Small intestine (tissue), 7 donors: ENCODE measurements around the gene PKD1. TPM values are rescaled to one million over a fixed set of nuclear protein-coding genes. Genes with fewer than 3 reads are reported as not detected.

Experiments used
- DNase-seq, 2 donors: peaks; one replicate each; pipeline versions ENCODE4 v3.0.0 to v3.0.0-alpha.2; 2013
- FAIRE-seq: peaks from 2 replicates; lab custom pipeline; 2012; peaks lifted over from hg19 to GRCh38; lab: Jason Lieb, UNC
- H3K27ac ChIP-seq, 3 donors: one replicate each; pipeline ENCODE4 v1.5.1; 2013; ENCODE audit warnings: low read length in 2 of 3, mild to moderate bottlenecking in 2 of 3, control low read depth in 1 of 3, inconsistent platforms in 1 of 3, low read depth in 1 of 3, moderate library complexity in 1 of 3
- H3K27me3 ChIP-seq, 3 donors: one replicate each; pipeline ENCODE4 v1.6.1; 2013; ENCODE audit warnings: low read length in 3 of 3, inconsistent platforms in 1 of 3; ENCODE audit not compliant: control insufficient read depth in 3 of 3, insufficient read depth in 3 of 3
- H3K36me3 ChIP-seq, 3 donors: one replicate each; pipeline ENCODE4 v1.6.1; 2013; ENCODE audit warnings: low read length in 3 of 3, inconsistent platforms in 1 of 3, low read depth in 1 of 3, mild to moderate bottlenecking in 1 of 3, moderate library complexity in 1 of 3; ENCODE audit not compliant: control insufficient read depth in 3 of 3, insufficient read depth in 2 of 3
- H3K4me1 ChIP-seq, 3 donors: one replicate each; pipeline ENCODE4 v1.6.1; 2013; ENCODE audit warnings: low read length in 2 of 3, inconsistent platforms in 1 of 3, low read depth in 1 of 3, mild to moderate bottlenecking in 1 of 3, moderate library complexity in 1 of 3; ENCODE audit not compliant: control insufficient read depth in 3 of 3, insufficient read depth in 2 of 3
- H3K4me3 ChIP-seq, 3 donors: one replicate each; pipeline ENCODE4 v1.5.1; 2013; ENCODE audit warnings: low read length in 3 of 3, control low read depth in 1 of 3, inconsistent platforms in 1 of 3, low read depth in 1 of 3, mild to moderate bottlenecking in 1 of 3, moderate library complexity in 1 of 3
- H3K9me3 ChIP-seq, 2 donors: one replicate each; pipeline ENCODE4 v1.6.1; 2013; ENCODE audit warnings: low read depth in 1 of 2, low read length in 1 of 2; ENCODE audit not compliant: control insufficient read depth in 2 of 2, insufficient read depth in 1 of 2
- WGBS, 3 donors: extraction: QIAGEN DNeasy Blood & Tissue Kit; methylation state at CpG; one replicate each; pipeline ENCODE4 v1.1.7; 2013; 5-methylcytosine and 5-hydroxymethylcytosine counted together
- polyA plus RNA-seq, 4 donors: library from polyadenylated mRNA; stranded (reverse) in 3 of 4; unstranded in 1 of 4; fragments of 200-250 nt in 3 of 4; fragments of 120-200 nt in 1 of 4; gene quantifications; one replicate each; pipeline versions ENCODE4 v1.2.1 to v1.2.3, GENCODE V29; 2013
- donor health status: healthy with polysubstance abuse.
- donor health status: control.
- donor health status: control.
- donor health status: Bipolar disorder and iron deficiency.
- donor health status: healthy.

PKD1 gene
- polyA plus RNA-seq, 4 donors, result 10.5 to 42.2 (median 26.7) TPM

DNA sequence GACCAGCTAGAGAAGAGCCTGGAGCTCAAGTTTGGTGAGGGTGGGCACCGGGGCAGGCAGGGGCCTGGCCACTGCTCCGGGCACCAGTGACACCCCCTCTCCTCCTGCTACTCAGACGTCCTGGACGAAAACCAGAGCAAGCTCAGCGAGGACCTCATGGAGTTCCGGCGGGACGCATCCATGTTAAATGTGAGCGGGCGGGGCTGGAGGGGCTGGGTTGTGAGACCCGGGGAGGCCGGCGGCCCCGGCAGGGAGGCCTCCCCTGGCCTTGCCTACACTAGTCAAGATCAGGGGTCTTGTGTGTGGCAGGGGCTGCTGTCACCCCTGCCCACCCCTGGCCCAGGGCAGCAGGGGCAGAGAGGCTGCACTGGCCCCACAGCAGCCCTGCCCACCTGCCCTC is 37.7 kb upstream of the PKD1 start:
- FAIRE-seq (no peak), DNase-seq (no peak)
- Histone ChIP-seq H3K27me3 (no peaks in the 10 kb centered on the region), H3K27ac (no peak overlapping the region), H3K4me1 (peaks cover 0 to 6% (median 0%) of the 10 kb centered on the region in 3 donors), H3K9me3 (no peaks in the 10 kb centered on the region), H3K4me3 (no peak overlapping the region), H3K36me3 (peaks cover 11 to 93% (median 21%) of the 10 kb centered on the region in 3 donors)
- 93 to 95% (median 95%) methylated on average over 8 to 14 of the region's 14 CpGs for WGBS, 3 donors

DNA sequence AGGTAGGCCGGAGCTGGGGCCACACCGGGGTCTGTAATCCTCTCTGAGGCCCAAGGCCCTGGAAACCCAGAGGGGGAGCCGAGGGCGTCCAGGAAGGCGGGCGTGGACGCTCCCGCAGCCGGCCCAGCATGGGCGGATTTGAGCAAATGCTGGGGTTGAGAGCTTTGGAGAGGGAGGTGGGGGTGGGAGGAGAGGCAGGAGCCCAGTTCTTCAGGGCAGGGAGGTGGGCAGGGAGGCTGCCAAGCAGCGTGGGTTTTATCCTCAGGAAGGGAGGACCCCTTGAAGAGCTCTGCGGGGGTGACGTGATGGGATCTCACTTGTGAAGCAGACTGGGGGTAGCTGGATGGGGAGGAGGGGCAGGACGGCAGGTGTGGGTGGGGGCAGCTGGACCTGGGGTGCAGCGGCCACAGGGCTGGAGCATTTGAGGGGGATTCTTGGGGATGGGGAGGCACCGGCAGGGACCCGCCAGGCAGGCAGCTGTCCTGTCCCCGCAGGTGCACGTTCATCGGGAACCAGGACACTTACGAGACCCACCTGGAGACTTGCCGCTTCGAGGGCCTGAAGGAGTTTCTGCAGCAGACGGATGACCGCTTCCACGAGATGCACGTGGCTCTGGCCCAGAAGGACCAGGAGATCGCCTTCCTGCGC is 37.1 kb upstream of the PKD1 start:
- H3K4me1 ChIP-seq, result peaks cover 0 to 6% (median 4%) of the 10 kb centered on the region in 3 donors
- 92 to 94% (median 93%) methylated on average over 29 of the region's 29 CpGs for WGBS, 3 donors
- H3K36me3 ChIP-seq, result peaks cover 9 to 96% (median 21%) of the 10 kb centered on the region in 3 donors
- no peak for FAIRE-seq
- no peak overlapping the region for H3K27ac ChIP-seq
- DNase-seq, result no peak
- H3K9me3 ChIP-seq, result no peaks in the 10 kb centered on the region
- no peaks in the 10 kb centered on the region for H3K27me3 ChIP-seq
- H3K4me3 ChIP-seq, result no peak overlapping the region

DNA sequence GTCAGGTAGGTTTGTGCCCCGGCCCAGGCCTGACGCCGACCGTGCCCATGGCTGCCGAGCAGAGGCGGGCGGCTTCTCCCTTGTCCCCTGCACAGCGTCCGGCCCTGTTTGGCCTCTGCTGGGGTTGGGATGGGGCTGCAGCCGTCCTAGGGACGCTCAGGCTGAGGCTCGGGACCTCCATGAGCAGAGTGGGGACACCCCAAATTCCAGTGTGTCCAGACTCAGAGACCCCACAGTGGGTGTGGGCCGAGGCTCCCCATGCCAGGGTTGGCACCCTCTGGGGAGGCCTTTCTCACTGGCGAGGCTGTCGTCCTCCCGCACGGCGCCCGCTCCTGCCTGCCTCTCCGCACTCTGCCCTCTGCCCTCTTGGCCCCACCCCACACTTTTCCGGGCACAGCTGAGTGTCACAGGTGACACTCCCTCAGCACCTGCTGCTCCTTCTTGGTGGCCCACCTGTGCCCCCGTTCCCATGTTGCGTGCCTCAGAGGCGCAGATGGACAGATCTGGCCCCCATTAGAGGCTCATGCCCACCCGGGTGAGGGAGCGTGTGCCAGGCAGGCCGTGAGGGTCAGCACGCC is 36.0 kb upstream of the PKD1 start:
- H3K9me3 ChIP-seq, result no peaks in the 10 kb centered on the region
- FAIRE-seq (no peak), DNase-seq (peak in 1 of 2 donors; percentile 76)
- H3K4me1 ChIP-seq, result peaks cover 0 to 15% (median 6%) of the 10 kb centered on the region in 3 donors
- H3K27me3 ChIP-seq, result no peaks in the 10 kb centered on the region
- H3K36me3 ChIP-seq, result peaks cover 9 to 97% (median 19%) of the 10 kb centered on the region in 3 donors
- H3K27ac ChIP-seq, result no peak overlapping the region
- no peak overlapping the region for H3K4me3 ChIP-seq
- WGBS, 3 donors, result 63 to 85% (median 73%) methylated on average over 25 to 28 of the region's 28 CpGs

DNA sequence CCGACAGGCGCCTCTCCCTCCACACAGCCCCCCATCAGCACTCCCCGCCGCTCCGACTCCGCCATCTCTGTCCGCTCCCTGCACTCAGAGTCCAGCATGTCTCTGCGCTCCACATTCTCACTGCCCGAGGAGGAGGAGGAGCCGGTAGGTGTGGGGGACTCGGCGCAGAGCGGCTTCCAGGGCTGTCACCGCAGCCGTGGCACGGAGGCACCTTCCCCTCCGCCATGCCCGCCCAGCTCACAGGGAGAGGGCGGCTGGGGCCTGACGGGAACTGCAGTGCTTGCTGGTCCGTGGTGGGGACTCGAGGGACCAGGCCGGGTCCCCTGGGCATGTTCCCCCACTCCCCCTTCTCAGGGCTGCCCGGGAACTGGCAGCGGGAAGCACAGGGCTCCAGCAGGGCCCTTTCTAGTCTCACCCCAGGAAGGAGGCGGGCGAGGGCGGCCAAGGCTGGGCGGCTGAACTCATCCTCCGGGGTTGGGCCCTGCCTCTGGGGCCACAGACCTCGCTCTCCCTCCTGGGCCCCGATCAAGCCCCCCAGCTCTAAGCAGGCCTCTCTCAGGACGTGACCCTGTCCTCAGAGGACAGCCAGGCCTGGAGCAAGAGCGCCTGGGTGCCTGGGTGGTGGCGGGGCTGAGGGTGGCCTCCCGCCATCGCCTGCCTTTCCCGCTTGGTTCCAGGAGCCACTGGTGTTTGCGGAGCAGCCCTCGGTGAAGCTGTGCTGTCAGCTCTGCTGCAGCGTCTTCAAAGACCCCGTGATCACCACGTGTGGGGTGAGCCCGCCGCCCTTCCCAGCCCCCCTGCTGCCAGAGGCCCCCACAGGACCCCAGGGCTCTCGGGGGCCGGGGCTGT is 35.1 kb upstream of the PKD1 start:
- Histone ChIP-seq H3K4me1 (peaks cover 0 to 24% (median 7%) of the 10 kb centered on the region in 3 donors), H3K4me3 (no peak overlapping the region), H3K27me3 (no peaks in the 10 kb centered on the region), H3K36me3 (peaks cover 9 to 98% (median 12%) of the 10 kb centered on the region in 3 donors), H3K9me3 (no peaks in the 10 kb centered on the region), H3K27ac (no peak overlapping the region)
- DNase-seq (no peak), FAIRE-seq (no peak)
- WGBS, 3 donors, result 91% methylated on average over 37 to 47 of the region's 47 CpGs

DNA sequence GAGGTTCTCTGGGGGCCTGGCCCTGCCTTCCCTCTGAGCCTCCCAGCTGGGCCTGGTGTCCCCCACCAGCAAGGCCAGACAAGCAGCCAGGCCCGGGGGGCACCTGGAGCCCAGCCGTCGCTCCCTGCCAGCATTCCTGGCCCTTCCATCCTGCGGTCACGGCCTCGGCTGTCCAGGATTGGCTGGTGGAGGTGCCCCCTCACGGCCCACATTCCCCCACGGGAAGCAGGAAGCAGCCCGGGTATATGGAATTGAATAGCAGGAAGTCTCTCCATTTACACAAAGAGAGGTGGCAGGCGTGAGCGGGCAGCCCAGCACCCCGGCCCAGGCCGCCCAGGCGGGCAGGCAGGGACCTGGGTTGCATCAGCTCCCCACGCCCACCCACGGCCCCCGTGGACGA is 34.4 kb upstream of the PKD1 start:
- 84 to 93% (median 92%) methylated on average over 12 to 18 of the region's 18 CpGs for WGBS, 3 donors
- Histone ChIP-seq H3K36me3 (peaks cover 9 to 95% (median 12%) of the 10 kb centered on the region in 3 donors), H3K9me3 (no peaks in the 10 kb centered on the region), H3K27me3 (no peaks in the 10 kb centered on the region), H3K4me1 (peaks cover 0 to 27% (median 8%) of the 10 kb centered on the region in 3 donors), H3K4me3 (no peak overlapping the region), H3K27ac (peak overlapping the region in 1 of 3 donors; percentile 17)
- no peak for FAIRE-seq
- DNase-seq, result no peak

DNA sequence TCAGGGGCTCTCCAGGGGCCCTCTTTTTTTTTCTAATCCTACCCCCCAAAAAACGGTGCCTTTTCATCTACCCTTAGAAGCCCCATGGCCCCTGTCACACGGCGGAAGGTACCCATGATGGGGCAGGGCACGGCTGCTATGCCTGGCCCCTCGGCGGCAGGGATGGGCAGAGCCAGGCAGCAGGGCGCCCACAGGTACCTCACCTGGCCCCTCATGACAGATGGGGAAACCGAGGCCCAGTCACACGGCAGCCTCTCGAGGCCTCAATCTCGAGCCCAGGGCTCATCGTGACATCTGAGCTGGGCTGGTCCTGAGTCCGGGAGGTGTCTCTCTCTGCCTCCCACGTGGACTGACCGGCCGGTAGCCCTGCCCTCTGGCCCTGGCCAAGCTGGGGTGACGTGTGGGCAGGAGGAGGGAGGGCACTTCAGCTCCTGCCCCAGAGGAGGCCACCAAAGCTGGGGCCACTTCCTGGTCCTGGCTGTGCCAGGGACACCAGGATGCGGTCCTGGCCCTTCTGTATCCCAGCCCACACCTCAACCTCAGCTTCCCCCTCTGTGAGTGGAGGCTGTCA is 31.5 kb upstream of the PKD1 start:
- no peak overlapping the region for H3K4me3 ChIP-seq
- H3K27me3 ChIP-seq, result no peaks in the 10 kb centered on the region
- DNase-seq, result peak in 1 of 2 donors; percentile 52
- peaks cover 1 to 84% (median 5%) of the 10 kb centered on the region in 3 donors for H3K36me3 ChIP-seq
- FAIRE-seq, result no peak
- H3K4me1 ChIP-seq, result peaks cover 4 to 49% (median 13%) of the 10 kb centered on the region in 3 donors
- 30 to 71% (median 51%) methylated on average over 17 to 18 of the region's 18 CpGs for WGBS, 3 donors
- no peaks in the 10 kb centered on the region for H3K9me3 ChIP-seq
- H3K27ac ChIP-seq, result peak overlapping the region in 2 of 3 donors; percentile 22 to 64

DNA sequence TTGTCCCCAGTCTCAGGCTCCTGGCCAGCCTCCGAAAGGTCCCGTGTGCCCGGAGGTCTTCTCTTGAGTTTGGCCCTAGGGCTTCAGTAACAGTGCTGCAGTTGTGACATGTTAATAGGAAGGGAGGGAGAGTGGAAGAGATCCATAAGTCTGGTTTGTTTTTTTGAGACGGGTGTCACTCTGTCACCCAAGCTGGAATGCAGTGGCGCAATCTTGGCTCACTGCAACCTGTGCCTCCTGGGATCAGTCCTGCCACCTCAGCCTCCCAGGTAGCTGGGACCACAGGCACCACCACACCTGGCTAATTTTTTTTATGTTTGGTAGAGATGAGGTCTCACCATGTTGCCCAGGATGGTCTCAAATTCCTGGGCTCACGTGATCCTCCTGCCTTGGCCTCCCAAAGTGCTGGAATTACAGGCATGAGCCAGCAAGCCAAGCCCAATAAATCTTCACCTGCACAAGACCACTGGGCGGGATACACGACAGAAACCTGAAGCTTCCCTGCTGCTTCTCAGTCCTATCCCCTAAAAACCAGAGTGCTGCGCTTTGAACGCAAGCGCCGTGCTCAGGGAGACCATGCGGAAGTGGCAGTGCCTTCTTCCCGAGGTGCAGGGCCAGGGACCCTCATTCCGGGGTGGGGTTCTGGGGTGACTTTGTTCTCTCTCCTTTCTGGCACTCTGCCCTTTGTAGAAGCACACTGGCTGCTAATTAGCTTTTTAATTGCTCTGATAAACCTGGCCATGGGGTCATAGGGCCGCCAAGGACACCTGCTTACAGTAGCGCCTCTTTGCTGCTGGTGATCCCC is 30.8 kb upstream of the PKD1 start:
- Histone ChIP-seq H3K27me3 (no peaks in the 10 kb centered on the region), H3K9me3 (no peaks in the 10 kb centered on the region), H3K4me3 (no peak overlapping the region), H3K27ac (peak overlapping the region; percentile 11 to 64 (median 22)), H3K36me3 (peaks cover 1 to 84% (median 3%) of the 10 kb centered on the region in 3 donors), H3K4me1 (peaks cover 4 to 56% (median 10%) of the 10 kb centered on the region in 3 donors)
- FAIRE-seq, result no peak
- WGBS, 3 donors, result 32 to 75% (median 51%) methylated on average over 17 of the region's 17 CpGs
- DNase-seq, result peak; percentile 55 to 89
